A673 (cell line): Measurements from ENCODE around the gene PTH.

ENCODE experiments used
- EZH2 ChIP-seq: fragments of 200-600 bp; sonication (generic); IDR thresholded peaks from 2 replicates; pipeline ENCODE4 v1.6.1; 2017; ENCODE audit warnings: borderline replicate concordance, low read depth, mild to moderate bottlenecking, mixed read lengths, antibody characterized with exemption, low read length; ENCODE audit not compliant: poor library complexity, severe bottlenecking
- TF ChIP-seq, protein P1 (sequence below): fragments of 300-800, 200-600 bp; sonication (generic); conservative IDR thresholded peaks from 2 replicates; pipeline ENCODE4 v1.5.1; 2017; ENCODE audit warnings: low read depth, mild to moderate bottlenecking, antibody characterized with exemption, low read length, moderate library complexity, mixed read lengths

DNA sequence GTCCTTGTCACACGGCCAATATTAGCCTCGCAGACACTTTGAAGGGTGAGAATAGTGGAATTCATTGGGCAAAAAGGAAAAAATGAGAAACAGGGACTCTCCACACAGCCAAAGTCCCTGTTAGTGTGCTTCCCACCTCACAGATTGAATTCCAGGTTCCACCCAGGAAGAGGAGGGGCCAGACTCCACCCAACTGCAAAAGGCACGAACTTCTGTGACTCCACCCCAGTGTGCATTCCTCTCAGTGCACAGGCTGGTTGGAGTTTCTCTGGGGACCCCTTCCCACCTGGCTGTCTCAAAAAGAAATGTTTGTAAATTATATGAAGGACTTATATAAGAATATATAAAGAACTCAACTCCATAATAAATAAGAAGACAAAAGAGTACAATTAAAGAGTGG is 20.7 kb downstream of the PTH start:
- TF ChIP-seq, protein P1, sequence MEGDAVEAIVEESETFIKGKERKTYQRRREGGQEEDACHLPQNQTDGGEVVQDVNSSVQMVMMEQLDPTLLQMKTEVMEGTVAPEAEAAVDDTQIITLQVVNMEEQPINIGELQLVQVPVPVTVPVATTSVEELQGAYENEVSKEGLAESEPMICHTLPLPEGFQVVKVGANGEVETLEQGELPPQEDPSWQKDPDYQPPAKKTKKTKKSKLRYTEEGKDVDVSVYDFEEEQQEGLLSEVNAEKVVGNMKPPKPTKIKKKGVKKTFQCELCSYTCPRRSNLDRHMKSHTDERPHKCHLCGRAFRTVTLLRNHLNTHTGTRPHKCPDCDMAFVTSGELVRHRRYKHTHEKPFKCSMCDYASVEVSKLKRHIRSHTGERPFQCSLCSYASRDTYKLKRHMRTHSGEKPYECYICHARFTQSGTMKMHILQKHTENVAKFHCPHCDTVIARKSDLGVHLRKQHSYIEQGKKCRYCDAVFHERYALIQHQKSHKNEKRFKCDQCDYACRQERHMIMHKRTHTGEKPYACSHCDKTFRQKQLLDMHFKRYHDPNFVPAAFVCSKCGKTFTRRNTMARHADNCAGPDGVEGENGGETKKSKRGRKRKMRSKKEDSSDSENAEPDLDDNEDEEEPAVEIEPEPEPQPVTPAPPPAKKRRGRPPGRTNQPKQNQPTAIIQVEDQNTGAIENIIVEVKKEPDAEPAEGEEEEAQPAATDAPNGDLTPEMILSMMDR = no peak
- no peak for TF ChIP-seq EZH2
